GM18907 (cell line): Measurements from ENCODE around the gene ARID1B.

Experiments
- ATAC-seq: cut with Tn5 transposase; IDR thresholded peaks from one replicate; pipeline ENCODE4 v1.9.1; 2021; ENCODE audit warnings: mild to moderate bottlenecking, moderate library complexity; ENCODE audit not compliant: unreplicated experiment

Gene ARID1B

DNA sequence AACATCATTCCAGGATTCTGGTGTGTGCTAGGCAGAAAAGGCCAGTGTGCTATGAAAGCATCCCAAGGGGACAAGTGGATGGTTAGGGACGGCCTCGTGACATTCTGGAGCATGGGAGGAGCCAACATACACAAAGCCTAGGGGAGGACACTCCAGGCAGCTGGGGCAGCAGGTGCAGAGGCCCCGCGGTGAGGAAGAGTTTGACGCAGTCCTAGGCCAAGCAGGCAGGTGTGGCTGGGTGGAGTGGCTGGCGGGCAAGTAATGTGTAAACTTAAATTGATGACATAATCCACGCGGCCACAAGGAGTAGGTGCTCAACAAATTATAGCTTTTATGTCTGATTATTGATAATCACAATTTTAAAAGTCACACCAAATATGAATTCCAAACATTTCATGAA, 452.5 kb downstream of the ARID1B start:
- ATAC-seq = no peak

DNA sequence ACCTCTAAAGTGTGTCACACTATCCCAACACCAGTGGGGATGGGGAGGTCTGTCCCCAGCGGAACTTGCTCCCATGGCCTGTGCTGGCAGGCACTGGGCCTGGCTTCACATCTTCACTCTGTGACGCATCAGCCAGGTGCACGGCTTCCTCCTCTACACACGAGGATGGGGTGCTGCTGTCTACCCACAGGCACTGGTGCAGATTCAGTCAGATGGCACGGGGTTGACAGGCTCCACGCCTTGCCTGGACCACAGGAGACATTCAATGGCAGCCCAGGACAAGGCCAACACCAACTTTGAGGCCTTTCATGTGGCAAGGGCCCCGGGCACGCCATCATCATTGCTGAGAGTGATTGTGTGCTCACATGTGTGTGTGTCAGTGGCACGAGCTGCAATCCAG, 453.7 kb downstream of the ARID1B start:
- no peak for ATAC-seq

DNA sequence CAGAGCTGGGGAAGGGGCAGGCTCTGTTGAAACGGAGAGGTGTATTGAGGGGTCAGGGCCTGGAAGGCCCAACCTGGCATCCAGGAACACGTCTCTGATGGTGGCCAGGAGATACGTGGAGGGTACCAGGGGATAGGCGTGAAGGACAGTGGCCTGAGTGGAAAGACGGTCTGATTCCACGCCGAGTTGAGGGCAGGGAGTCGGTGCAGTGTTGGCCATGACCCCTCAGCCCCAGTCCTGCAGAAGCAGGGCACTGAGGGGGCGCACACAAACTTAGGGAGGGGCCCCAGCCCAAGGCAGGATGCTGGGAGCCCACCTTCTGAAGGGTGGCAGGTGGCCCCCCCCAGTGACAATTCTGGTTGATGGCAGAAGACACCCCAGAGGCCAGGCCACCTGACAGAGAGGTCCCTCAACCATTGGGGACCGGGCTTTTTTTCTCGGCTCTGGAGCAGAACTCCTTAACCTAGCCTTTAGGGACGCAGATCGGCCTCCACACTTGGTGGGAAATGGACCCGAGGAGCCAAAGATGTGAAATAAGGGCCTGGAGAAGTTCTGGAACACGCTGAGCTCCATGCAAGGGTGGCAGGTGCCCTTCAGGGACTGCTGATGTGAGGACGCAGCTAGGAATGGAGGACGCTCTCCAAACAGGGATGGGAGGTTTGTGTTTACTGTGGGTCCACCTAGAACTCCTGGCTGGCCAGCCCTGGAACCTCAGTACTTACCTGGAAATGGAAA, 455.1 kb downstream of the ARID1B start:
- ATAC-seq = no peak

DNA sequence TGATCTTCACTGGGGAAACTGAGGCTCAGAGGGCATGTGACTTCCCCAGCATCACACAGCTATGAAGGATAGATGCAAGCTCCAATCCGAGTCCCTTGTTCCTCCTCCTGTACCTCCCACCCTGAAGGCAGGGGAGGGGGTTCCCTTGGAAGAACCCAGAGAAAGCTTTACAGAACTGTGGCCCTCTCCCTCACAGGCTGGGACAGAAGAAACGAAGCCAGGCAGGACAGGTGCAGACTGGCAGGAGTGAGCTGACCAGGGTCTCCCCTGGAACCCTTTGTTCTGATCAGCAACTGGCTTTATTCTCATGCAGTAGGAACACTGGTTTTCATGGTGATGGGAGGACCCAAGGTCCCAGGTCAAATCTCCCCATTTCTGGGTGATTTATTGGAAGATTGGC, 456.0 kb downstream of the ARID1B start:
- no peak for ATAC-seq

DNA sequence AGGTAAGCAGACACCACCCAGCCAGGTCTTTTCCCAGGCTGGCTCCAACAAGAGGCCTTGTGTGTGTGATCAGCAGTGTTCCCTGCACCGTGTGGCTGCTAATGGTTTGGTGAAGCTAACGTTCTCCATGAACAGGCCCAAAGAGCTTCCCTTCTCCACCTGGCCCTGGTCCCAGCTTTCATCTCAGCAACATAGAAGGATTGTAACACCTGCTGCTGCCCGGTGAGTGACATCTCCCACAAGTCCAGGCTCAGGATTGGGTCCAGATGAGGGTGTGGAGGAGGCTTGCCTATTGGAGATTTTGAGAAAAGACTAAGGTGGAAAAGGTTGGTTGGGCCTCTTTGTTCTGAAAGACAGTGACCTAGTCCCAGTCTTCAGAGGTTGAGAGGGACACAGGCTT, 456.5 kb downstream of the ARID1B start:
- no peak for ATAC-seq

DNA sequence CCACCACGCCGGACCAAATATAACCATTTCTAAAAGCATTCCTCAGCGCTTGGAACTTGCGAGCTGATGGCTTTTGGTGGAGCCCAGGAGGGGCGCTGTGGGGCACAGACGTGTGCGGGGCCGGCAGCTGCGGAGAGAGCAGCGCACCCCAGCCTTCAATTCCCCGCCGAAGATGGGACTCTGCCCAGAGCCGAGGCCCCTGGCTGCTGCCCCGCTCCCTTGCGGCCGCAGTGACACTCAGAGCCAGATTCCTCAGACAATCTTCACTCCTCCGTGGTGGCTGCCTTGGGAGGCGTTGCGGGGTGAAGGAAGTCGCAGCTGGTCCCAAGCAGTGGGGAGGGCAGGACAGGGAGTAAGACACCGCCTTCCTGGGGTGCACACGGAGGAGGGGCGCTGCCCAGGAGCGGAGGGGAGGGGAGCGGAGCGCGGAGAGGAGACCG, 458.4 kb downstream of the ARID1B start:
- peak; percentile 53 for ATAC-seq

DNA sequence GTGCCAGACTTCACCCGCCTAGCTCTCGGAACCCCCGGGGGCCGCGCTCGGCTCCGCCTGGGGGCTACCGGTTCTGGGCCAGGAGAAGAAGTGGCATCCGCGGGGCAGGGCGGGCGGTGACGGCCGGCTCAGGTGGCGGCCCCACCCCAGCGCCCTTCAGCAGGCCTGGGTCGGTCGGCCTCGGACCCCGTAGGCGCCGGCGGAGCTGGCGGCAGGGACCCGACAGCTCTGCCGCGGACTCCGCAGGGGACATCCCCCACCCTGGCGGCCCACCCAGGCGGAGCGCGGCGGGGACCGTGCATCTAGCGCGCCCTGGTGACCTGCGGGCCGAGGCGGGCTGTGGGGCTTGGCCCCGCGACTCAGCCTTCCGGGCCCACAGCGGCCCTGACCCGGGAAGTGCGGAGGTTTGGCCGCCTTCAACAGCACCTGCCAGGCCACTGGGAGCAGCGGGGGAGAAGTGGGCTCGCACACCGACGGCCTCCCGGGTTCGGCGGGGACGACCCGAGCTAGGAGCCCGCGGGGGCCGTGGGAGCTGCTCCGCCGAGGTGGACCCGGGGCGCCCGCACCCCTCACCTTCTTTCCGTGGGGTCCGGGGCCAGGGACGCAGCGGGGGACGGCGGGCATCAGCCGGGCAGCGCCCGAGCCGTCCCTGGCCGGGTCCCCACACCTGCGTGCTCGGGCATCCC, 459.0 kb downstream of the ARID1B start:
- ATAC-seq = peak; percentile 27

DNA sequence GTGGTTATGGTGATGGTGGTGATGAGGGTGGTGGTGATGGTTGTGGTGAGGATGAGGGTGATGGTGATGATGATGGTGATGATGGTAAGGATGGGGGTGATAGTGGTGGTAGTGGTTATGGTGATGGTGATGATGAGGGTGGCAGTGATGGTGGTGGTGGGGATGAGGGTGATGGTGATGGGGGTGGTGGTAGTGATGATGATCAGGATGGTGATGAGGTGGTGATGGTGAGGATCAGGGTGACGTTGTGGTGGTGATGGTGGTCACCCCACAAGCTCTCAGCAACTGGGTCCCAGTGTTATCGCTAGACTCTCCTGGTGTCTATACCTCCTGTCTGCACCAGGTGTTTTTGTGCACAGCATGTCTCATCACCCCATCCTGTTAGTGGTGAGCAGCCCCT, 461.2 kb downstream of the ARID1B start:
- ATAC-seq = no peak

DNA sequence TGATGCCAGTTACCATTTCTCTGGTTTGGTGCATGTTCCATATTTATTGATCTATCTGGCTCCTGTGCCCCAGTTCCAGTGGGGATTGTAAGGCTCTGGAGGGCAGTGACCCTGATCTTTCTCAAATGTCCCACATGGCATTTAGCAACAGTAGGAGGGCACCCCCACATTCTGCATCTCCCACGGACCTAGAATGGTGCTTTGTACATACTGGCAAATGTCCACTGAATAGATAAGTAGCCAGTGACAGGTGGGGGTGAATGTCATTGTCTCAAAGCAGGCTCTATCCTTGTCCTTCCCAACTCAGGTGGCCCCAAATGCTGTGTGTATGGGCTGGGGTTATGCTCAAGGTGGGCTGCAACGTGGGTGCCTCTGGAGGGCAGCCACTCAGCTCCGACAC, 462.0 kb downstream of the ARID1B start:
- ATAC-seq = no peak

DNA sequence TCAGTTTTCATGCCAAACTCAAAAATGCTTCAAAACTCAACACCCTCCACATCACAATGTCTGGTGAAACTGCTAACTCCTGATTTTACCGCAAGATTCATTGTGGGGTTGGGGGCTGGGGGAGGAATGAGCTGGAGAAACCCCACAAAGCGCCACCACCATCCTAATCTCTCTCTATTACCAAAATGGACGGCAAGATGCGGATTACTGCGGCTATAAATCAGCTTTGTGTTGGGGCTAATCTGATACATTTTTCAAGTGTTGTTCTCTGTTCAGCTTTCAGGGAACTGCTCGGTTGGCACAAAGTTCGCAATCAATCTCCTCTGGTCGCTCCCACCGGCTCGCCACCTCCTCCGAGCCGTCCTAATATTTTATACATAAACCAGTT, 462.5 kb downstream of the ARID1B start:
- no peak for ATAC-seq

DNA sequence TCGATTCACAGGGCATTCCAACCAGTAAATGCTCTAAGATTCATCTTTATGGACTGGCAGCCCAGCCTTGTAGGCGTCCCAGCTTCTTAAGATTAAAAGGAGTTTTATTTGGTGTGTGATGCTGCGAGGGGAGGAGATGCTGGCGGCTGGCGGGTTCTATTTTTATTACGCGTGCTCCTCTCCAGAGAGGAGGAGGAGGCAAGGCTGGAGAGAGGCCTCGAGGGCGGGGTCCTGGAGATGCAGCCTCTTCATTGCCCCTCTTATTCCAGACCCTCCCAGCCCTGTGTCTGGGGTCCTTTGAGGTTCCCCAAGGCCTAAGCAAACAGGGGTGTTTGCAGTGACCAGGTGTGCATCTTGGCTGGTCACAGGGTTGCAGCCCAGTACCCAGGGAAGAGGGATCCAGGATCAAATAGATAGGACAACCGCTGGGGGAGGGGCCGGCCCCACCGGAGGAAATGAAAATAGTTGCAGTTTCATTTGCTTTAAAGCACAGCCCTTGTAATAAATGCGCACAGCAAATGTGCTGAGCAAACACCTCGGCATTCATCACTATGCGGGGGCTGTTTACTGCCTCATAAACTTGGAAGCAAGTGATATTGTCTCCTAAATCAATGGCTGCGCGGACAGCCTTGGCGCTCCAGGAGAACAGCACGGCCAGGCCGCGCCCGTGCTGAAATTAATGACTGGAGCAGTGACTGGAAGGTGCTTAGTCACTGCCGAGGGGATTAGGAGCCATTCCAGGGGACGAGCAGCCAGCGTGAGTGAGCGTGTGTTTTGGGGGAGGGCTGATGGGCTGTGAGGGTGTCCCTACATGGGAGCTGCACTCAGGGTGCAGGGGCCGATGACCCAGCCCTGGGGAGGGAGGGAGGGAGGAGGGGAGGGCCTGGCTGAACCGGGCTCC, 463.1 kb downstream of the ARID1B start:
- ATAC-seq = no peak

DNA sequence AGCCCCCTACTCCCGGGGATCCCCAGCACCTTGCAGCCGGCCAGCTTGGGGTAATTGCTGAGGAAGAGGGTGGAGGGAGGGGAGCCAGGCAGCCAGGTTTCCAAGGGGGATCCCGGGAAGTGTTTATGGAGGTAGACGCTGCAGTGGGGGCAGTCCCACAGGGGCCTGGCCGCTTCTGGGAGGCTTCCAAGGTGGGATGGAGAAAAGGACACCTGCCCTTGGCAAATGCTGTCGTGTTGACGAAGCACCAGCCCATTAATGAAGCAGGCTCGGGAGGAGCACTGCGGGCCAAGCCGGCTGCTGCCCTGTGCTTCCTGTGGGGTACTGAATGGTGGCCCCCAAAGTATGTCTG, 463.8 kb downstream of the ARID1B start:
- ATAC-seq = no peak

DNA sequence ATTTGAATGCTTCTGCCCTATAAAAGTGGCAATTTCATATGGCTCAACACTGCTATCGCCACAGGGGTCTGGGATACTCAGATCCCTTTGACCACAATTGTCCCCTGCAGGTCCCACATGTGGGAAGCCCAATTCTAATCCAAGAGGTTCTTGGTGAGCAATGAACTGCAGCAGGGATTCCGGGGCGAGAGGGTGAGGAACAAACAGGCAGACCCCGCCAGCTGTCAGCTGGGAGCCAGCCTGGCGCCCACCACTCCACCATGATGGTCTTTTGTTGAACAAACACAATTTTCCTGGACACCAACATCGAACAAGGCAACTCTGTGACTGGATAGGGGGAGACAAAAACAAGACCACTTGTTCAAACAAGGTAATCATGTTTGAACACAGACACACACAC, 465.6 kb downstream of the ARID1B start:
- no peak for ATAC-seq

DNA sequence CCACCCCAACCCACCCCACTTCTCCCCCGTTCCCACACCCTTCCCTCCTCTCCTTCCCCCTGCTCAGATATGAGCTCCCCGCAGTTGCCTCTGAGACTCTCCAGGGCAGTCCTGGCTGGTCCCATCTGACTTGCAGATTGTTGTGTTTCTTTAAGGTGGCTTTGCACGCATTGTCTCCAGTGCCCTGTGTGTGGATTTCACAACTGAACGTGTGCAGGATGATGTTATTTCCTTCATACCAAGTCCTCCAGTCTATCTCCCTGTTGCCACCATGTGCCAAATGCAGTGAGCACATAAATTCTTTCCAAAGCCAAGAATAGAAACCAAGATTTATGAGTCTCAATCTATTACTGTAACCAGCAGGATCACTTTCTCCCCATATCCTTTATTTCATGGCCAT, 467.0 kb downstream of the ARID1B start:
- ATAC-seq = no peak

DNA sequence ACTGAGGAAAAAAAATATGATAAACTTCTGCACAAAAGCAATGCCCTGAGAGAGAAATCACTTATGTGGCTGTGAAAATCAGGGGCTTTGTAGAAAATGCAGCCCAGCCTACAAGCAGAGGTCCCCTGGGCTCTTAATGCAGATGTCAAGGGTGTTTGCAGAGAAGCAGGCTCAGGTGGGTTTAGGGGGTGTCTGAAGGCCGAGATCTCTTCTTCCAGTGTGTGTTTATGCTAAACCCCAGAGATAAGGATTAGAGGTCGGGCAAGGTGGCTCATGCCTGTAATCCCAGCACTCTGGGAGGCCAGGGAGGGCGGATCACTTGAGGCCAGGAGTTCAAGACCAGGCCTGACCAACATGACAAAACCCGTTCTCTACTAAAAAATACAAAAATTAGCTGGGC, 467.6 kb downstream of the ARID1B start:
- ATAC-seq = no peak

DNA sequence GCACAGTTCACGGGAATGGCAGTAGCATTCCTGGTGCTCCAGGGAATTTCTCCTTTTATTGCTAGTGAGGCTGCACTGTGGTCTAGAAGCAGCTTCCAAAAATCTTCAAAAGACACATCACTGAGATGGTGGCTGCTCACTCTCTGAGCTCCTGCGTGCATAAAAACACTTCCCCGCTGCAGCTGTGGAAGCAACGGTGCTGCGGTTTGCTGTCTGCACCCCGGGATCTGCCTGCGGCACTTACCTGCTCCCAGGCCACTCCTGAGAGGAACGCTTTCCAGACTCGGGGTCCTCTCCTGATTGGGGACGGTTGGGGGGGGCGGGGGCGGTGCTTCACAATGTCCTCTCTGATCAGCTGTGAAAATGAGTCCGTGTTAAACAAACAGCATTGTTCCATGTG, 468.3 kb downstream of the ARID1B start:
- no peak for ATAC-seq

DNA sequence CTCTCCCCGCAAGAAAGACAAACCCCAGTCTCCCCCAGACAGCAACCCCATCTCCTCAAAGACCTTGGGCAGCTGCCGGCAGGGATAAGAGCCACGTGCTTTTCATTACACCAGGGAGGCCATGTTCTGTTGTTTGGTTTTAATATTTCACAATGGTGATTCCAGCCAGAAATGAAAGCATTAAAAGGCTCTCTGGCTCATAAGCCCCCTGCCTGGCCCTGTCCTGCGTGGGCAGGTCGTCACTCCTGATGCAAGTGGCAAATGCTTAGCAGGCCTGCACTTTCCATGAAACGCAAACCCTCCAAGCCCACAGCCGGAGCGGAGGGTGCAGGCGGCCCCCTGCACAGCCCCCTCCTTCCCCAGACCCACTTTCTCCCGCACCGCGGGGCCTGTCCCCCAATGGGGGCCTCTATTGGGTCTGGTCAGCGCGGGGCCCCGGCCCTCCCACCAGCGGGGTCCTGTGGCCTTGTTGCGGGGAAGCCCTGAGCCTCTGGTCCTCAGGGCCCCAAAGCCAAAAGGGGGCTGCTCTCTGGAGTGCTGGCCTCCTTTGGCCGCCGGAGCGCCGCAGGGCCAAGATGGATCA, 469.0 kb downstream of the ARID1B start:
- no peak for ATAC-seq

DNA sequence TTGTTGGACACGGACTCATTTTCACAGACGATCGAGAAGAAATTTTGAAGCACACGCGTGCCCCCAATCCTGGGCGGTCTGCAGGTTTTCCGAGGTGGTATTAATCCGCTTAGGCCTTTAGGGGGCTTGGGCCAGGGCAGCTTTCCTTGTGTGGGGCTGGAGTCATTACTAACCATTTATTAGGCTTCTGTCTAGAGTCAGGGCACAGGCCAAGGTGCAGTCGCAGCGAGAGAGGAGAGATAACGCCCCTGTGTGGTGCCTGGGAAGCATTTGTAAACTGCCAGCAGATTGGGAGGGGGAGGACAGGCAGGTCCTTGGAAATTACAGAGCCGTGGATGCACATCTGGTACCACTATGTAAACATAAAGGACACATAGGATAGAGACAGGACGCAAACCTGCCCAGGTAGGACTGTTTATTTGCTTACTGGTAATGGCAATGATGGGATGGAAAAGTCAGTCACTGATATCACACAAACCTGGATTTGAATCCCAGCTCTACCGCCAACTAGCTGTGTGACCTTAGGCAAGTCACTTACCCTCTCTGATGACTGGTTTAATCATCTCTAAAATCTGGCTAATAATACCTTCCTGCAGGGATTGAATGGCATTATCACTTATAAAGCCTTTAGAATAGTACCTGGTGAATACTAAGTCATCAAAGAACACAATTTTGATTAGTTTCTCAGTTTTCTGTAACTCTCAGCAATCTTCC, 469.8 kb downstream of the ARID1B start:
- no peak for ATAC-seq

DNA sequence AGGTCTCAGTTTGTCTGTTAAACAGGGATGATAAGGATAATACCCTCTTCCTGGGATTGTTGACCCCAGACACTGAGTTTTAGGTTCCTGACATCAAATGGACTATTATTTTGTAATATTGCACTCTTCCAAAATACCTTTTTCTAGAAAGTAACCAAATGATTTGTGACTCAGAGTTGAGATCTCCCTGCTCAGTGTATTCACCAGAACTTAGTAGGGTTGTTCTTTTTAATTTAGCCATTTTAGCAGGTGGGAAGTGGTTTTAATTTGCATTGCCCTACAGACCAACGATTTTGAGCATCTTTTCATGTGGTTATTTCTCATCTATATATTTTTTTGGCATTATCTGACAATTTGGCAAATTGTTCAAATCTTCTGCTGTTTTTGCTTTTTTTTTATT, 471.1 kb downstream of the ARID1B start:
- no peak for ATAC-seq

DNA sequence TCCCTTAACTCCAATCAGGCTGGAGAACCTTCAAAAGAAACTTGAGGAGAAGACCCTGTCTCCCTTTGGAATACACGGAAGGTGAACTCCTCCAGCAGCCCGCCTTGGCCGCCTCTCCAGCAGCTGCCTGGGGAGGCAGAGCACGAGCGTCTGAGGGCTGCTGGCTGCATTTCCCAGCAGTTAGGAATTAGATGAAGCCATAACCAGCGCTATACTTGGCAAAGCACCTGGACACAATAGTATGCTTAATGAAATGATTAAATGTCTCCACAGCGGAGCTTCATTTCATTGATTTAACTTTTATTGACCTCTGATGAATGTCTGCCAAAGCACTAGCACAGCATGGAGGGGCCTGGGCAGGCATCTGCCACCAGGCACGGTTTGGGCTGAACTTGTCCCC, 472.6 kb downstream of the ARID1B start:
- ATAC-seq = no peak
